Adipose tissue (tissue), 3 donors: ENCODE measurements around the gene ULBP1. TPM values are rescaled to one million over a fixed set of nuclear protein-coding genes. Genes with fewer than 3 reads are reported as not detected.
"Not testable (repeated sequence)": the region's sequence is repeated elsewhere in the genome, so short reads cannot be mapped to it uniquely, and the experiment has no call there.

Source experiments
- H3K27ac ChIP-seq: one replicate; pipeline ENCODE4 v1.5.1; 2013; ENCODE audit warnings: low read depth, low read length
- WGBS, 3 donors: extraction: QIAGEN DNeasy Blood & Tissue Kit; methylation state at CpG; one replicate each; pipeline ENCODE4 v1.1.7; 2013; 5-methylcytosine and 5-hydroxymethylcytosine counted together
- polyA plus RNA-seq, 3 donors: library from polyadenylated mRNA; stranded (reverse); fragments of 200-250 nt; gene quantifications; one replicate each; pipeline ENCODE4 v1.2.3, GENCODE V29; 2013
- donor health status: healthy with polysubstance abuse.
- donor health status: Bipolar disorder and iron deficiency.
- donor health status: healthy.

ULBP1 gene
- polyA plus RNA-seq, 3 donors: 0.03 to 0.22 (median 0.16) TPM

GRCh38 chr6:150013785-150014622 is 50.3 kb downstream of the ULBP1 start:
- H3K27ac ChIP-seq: not testable (repeated sequence)
- WGBS, 3 donors: 9 to 20% (median 13%) methylated on average over 7 to 10 of the region's 24 CpGs

- not testable (repeated sequence) for H3K27ac ChIP-seq
- 2 to 4% (median 4%) methylated on average over 27 to 44 of the region's 50 CpGs for WGBS, 3 donors
These were observed 51.0 kb downstream of the ULBP1 start for GRCh38 chr6:150014623-150015280.

GRCh38 chr6:150015281-150016001 is 51.7 kb downstream of the ULBP1 start:
- H3K27ac ChIP-seq: not testable (repeated sequence)
- 4 to 7% (median 4%) methylated on average over 14 to 15 of the region's 15 CpGs for WGBS, 3 donors

GRCh38 chr6:150016324-150017185 is 52.8 kb downstream of the ULBP1 start:
- H3K27ac ChIP-seq: no peak overlapping the region
- 14 to 25% (median 23%) methylated on average over 6 of the region's 6 CpGs for WGBS, 3 donors

GRCh38 chr6:150017186-150017521 is 53.4 kb downstream of the ULBP1 start:
- not testable (repeated sequence) for H3K27ac ChIP-seq
- WGBS, 3 donors: 4 to 7% (median 6%) methylated on average over 5 of the region's 5 CpGs

- no peak overlapping the region for H3K27ac ChIP-seq
- 53 to 58% (median 54%) methylated on average over 6 of the region's 6 CpGs for WGBS, 3 donors
These were observed 55.3 kb downstream of the ULBP1 start for GRCh38 chr6:150018846-150019580.

GRCh38 chr6:150021870-150022269 is 58.1 kb downstream of the ULBP1 start:
- WGBS, 3 donors: 73 to 94% (median 91%) methylated on average over 2 of the region's 6 CpGs
- H3K27ac ChIP-seq: not testable (repeated sequence)

Other genes with a start within 250 kb of the ULBP1 start
- gene LATS1, start 245.8 kb upstream of the ULBP1 start, polyA plus RNA-seq: 1 to 10 TPM; 3.1 to 7.0 (median 6.3) TPM
- gene NUP43, start 217.4 kb upstream of the ULBP1 start, polyA plus RNA-seq: 1 to 10 TPM; 5.0 to 7.0 (median 7.0) TPM
- gene PCMT1, start 214.2 kb upstream of the ULBP1 start, polyA plus RNA-seq: 10 to 100 TPM; 42.1 to 83.1 (median 45.9) TPM
- gene LRP11, start 99.6 kb upstream of the ULBP1 start, polyA plus RNA-seq: 10 to 100 TPM in 2 of 3 donors, 1 to 10 TPM in 1; 2.2 to 11.6 (median 10.7) TPM
- gene RAET1E, start 65.8 kb upstream of the ULBP1 start, polyA plus RNA-seq: under 1 TPM; 0.06 to 0.56 (median 0.43) TPM
- 1 to 10 TPM in 1 of 3 donors, under 1 TPM in 1, not detected in 1; 0.16 to 1.2 TPM for gene RAET1G, start 40.8 kb upstream of the ULBP1 start, polyA plus RNA-seq
- gene ULBP2, start 21.9 kb upstream of the ULBP1 start, polyA plus RNA-seq: 1 to 10 TPM in 1 of 3 donors, under 1 TPM in 1, not detected in 1; 0.36 to 1.6 TPM
- under 1 TPM in 2 of 3 donors, not detected in 1; 0.06 to 0.10 TPM for gene RAET1L, start 61.6 kb downstream of the ULBP1 start, polyA plus RNA-seq
- gene ULBP3, start 105.2 kb downstream of the ULBP1 start, polyA plus RNA-seq: 1 to 10 TPM in 1 of 3 donors, under 1 TPM in 2; 0.56 to 1.3 (median 0.67) TPM
- under 1 TPM in 2 of 3 donors, not detected in 1; 0.40 to 0.58 TPM for gene PPP1R14C, start 179.1 kb downstream of the ULBP1 start, polyA plus RNA-seq